Measurements from ENCODE around the gene FBXW7. TPM values are rescaled to one million over a fixed set of nuclear protein-coding genes. Genes with fewer than 3 reads are reported as not detected.

The FBXW7 gene
- total and polyA plus RNA-seq, 2 donors (not counting 1 experiment from before 2014, with no cell fraction given), result 16.3 to 68.7 TPM

DNA sequence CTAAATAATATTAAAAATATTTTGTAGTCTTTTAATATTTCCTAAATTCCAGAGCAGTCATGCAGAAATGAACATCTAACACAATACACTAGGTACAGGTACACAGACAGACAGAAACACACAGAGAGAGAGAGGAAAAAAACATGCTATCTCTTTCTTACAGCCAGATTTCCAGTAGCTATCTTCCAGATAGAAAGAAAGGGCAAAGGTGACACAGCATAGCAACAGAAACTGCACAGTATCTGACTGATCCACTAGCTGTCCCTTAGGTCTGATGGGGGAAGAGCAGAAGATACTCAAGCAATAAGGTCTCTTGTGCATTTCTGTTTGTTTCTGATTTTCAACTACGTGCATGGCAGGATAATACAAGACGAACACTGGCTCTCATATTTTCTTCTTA lies 7.8 kb downstream of the FBXW7 start:
- no peaks in the 10 kb centered on the region for H3K9me3 ChIP-seq (ENCODE audit: control insufficient read depth, insufficient read depth, low read depth, low read length)
- DNase-seq (ENCODE audit: low read depth in 2 of 2), result no peak
- peaks cover 41% of the 10 kb centered on the region for H3K79me2 ChIP-seq (ENCODE audit: control insufficient read depth, insufficient read depth, low read length)
- no peak overlapping the region for H3K4me3 ChIP-seq (replicated peaks in 1 of 4; ENCODE audit: control extremely low read depth in 1 of 4, insufficient read depth in 1 of 4, low read depth in 3 of 4, low read length in 4 of 4)
- H4K20me1 ChIP-seq (ENCODE audit: control insufficient read depth, extremely low read depth, insufficient read depth, low read length), result no peaks in the 10 kb centered on the region
- TF ChIP-seq EZH2 (IDR thresholded peaks at IDR 0.05; ENCODE audit: low read length, missing control alignments), result no peak
- TF ChIP-seq, protein P1, sequence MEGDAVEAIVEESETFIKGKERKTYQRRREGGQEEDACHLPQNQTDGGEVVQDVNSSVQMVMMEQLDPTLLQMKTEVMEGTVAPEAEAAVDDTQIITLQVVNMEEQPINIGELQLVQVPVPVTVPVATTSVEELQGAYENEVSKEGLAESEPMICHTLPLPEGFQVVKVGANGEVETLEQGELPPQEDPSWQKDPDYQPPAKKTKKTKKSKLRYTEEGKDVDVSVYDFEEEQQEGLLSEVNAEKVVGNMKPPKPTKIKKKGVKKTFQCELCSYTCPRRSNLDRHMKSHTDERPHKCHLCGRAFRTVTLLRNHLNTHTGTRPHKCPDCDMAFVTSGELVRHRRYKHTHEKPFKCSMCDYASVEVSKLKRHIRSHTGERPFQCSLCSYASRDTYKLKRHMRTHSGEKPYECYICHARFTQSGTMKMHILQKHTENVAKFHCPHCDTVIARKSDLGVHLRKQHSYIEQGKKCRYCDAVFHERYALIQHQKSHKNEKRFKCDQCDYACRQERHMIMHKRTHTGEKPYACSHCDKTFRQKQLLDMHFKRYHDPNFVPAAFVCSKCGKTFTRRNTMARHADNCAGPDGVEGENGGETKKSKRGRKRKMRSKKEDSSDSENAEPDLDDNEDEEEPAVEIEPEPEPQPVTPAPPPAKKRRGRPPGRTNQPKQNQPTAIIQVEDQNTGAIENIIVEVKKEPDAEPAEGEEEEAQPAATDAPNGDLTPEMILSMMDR (conservative IDR thresholded peaks at IDR 0.05 in 1 of 2, IDR thresholded peaks at IDR 0.05 in 1 of 2; ENCODE audit: low read depth in 1 of 2, low read length in 2 of 2), result no peak
- no peak overlapping the region for H2AFZ ChIP-seq (ENCODE audit: low read length)
- H3K4me1 ChIP-seq (ENCODE audit: control insufficient read depth, extremely low read depth, insufficient read depth, low read length), result no peaks in the 10 kb centered on the region
- H3K27ac ChIP-seq (ENCODE audit: insufficient read depth, low read length), result no peak overlapping the region
- no peak overlapping the region for H3K4me2 ChIP-seq (ENCODE audit: extremely low read depth, insufficient read depth, low read length)
- H3K9ac ChIP-seq (ENCODE audit: insufficient read depth, low read length), result no peak overlapping the region
- no peaks in the 10 kb centered on the region for H3K36me3 ChIP-seq (ENCODE audit: control insufficient read depth, insufficient read depth, low read length)
- H3K27me3 ChIP-seq (ENCODE audit: control insufficient read depth, insufficient read depth, low read length), result no peaks in the 10 kb centered on the region

DNA sequence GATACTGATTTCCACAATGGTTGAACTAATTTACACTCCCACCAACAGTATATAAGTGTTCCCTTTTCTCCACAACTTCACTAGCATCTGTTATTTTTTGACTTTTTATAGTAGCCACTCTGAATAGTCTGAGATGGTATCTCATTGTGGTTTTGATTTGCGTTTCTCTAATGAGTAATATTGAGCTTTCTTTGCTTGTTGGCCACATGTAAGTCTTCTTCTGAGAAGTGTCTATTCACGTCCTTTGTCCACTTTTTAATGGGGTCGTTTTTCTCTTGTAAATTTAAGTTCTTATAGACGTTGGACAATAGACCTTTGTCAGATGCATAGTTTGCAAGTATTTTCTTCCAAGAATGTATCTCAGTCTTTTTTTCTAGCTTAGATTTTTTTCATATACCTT lies 10.0 kb downstream of the FBXW7 start:
- H4K20me1 ChIP-seq (ENCODE audit: control insufficient read depth, extremely low read depth, insufficient read depth, low read length), result no peaks in the 10 kb centered on the region
- peak in 1 of 2 donors; percentile 59 for DNase-seq (ENCODE audit: low read depth in 2 of 2)
- H3K27ac ChIP-seq (ENCODE audit: insufficient read depth, low read length), result no peak overlapping the region
- H3K4me3 ChIP-seq (replicated peaks in 1 of 4; ENCODE audit: control extremely low read depth in 1 of 4, insufficient read depth in 1 of 4, low read depth in 3 of 4, low read length in 4 of 4), result no peak overlapping the region
- no peaks in the 10 kb centered on the region for H3K27me3 ChIP-seq (ENCODE audit: control insufficient read depth, insufficient read depth, low read length)
- H3K9ac ChIP-seq (ENCODE audit: insufficient read depth, low read length), result no peak overlapping the region
- no peaks in the 10 kb centered on the region for H3K4me1 ChIP-seq (ENCODE audit: control insufficient read depth, extremely low read depth, insufficient read depth, low read length)
- H3K79me2 ChIP-seq (ENCODE audit: control insufficient read depth, insufficient read depth, low read length), result peaks cover 31% of the 10 kb centered on the region
- no peak for TF ChIP-seq EZH2 (IDR thresholded peaks at IDR 0.05; ENCODE audit: low read length, missing control alignments)
- TF ChIP-seq, protein P1 (conservative IDR thresholded peaks at IDR 0.05 in 1 of 2, IDR thresholded peaks at IDR 0.05 in 1 of 2; ENCODE audit: low read depth in 1 of 2, low read length in 2 of 2), result no peak
- H3K4me2 ChIP-seq (ENCODE audit: extremely low read depth, insufficient read depth, low read length), result no peak overlapping the region
- no peaks in the 10 kb centered on the region for H3K36me3 ChIP-seq (ENCODE audit: control insufficient read depth, insufficient read depth, low read length)
- no peak overlapping the region for H2AFZ ChIP-seq (ENCODE audit: low read length)
- no peaks in the 10 kb centered on the region for H3K9me3 ChIP-seq (ENCODE audit: control insufficient read depth, insufficient read depth, low read depth, low read length)

DNA sequence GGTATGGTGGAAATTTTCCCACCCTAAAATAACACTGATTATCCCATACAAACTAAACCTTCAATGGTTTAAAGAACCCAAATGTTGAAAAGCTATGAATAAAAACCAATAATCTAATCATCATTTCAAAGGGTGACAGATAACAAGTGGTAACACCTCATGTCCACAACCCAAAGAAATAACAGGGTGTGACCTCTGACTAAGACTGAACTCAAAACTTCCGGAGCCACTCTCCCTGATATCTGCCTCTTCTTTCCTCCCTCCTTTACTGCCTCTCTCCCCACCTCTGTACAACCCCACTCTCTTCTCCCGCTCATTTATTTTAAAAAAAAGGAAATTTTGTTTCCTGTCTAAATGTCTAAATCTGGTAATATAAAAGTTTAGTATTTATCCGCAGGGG lies 11.5 kb downstream of the FBXW7 start:
- H3K4me2 ChIP-seq (ENCODE audit: extremely low read depth, insufficient read depth, low read length), result no peak overlapping the region
- no peak overlapping the region for H2AFZ ChIP-seq (ENCODE audit: low read length)
- no peaks in the 10 kb centered on the region for H3K4me1 ChIP-seq (ENCODE audit: control insufficient read depth, extremely low read depth, insufficient read depth, low read length)
- peaks cover 24% of the 10 kb centered on the region for H3K79me2 ChIP-seq (ENCODE audit: control insufficient read depth, insufficient read depth, low read length)
- no peaks in the 10 kb centered on the region for H3K27me3 ChIP-seq (ENCODE audit: control insufficient read depth, insufficient read depth, low read length)
- no peaks in the 10 kb centered on the region for H3K36me3 ChIP-seq (ENCODE audit: control insufficient read depth, insufficient read depth, low read length)
- H3K9me3 ChIP-seq (ENCODE audit: control insufficient read depth, insufficient read depth, low read depth, low read length), result no peaks in the 10 kb centered on the region
- no peaks in the 10 kb centered on the region for H4K20me1 ChIP-seq (ENCODE audit: control insufficient read depth, extremely low read depth, insufficient read depth, low read length)
- TF ChIP-seq EZH2 (IDR thresholded peaks at IDR 0.05; ENCODE audit: low read length, missing control alignments), result no peak
- TF ChIP-seq, protein P1 (conservative IDR thresholded peaks at IDR 0.05 in 1 of 2, IDR thresholded peaks at IDR 0.05 in 1 of 2; ENCODE audit: low read depth in 1 of 2, low read length in 2 of 2), result no peak
- no peak overlapping the region for H3K9ac ChIP-seq (ENCODE audit: insufficient read depth, low read length)
- no peak overlapping the region for H3K4me3 ChIP-seq (replicated peaks in 1 of 4; ENCODE audit: control extremely low read depth in 1 of 4, insufficient read depth in 1 of 4, low read depth in 3 of 4, low read length in 4 of 4)
- no peak for DNase-seq (ENCODE audit: low read depth in 2 of 2)
- no peak overlapping the region for H3K27ac ChIP-seq (ENCODE audit: insufficient read depth, low read length)
